H1 (cell line): ENCODE data around the gene SMARCC2. TPM values are rescaled to one million over a fixed set of nuclear protein-coding genes. Genes with fewer than 3 reads are reported as not detected.

Experiments
- CTCF ChIA-PET: fragments of 300-600 bp; sonication (Branson Sonifier 250); formaldehyde crosslinking; loops from one replicate; lab custom pipeline; 2021; ENCODE audit not compliant: partially characterized antibody; lab: Charles Lee
- POLR2A ChIA-PET: fragments of 300-600 bp; sonication (Branson Sonifier 250); formaldehyde crosslinking; loops from one replicate; lab custom pipeline; 2021; ENCODE audit warnings: inconsistent platforms; ENCODE audit not compliant: partially characterized antibody; lab: Charles Lee
- DNase-seq, 2 experiments: peaks; one replicate each; pipeline versions ENCODE4 v3.0.0 to v3.0.0-alpha.2; 2010 to 2022; ENCODE audit warnings: low spot score in 2 of 2, low read depth in 1 of 2, mixed read lengths in 1 of 2
- FAIRE-seq: peaks from 2 replicates; lab custom pipeline; 2011; peaks lifted over from hg19 to GRCh38; lab: Jason Lieb, UNC
- H2AFZ ChIP-seq: 2 replicates; pipeline ENCODE4 v1.8.1; 2012; ENCODE audit warnings: low read length, inconsistent platforms
- H2AK5ac ChIP-seq: 2 replicates; pipeline ENCODE4 v1.6.1; 2013; ENCODE audit warnings: low read depth, low read length
- H2BK120ac ChIP-seq: replicated peaks from 2 replicates; pipeline ENCODE3; 2013; ENCODE audit warnings: low read depth, low read length, inconsistent platforms
- H2BK12ac ChIP-seq: 2 replicates; pipeline ENCODE4 v1.6.1; 2013; ENCODE audit warnings: low read depth, low read length
- H2BK15ac ChIP-seq: 2 replicates; pipeline ENCODE4 v1.6.1; 2013; ENCODE audit warnings: low read length
- H2BK20ac ChIP-seq: 2 replicates; pipeline ENCODE4 v1.6.1; 2013; ENCODE audit warnings: low read length
- H2BK5ac ChIP-seq: 2 replicates; pipeline ENCODE4 v1.6.1; 2013; ENCODE audit warnings: low read depth, low read length
- H3K14ac ChIP-seq: 2 replicates; pipeline ENCODE4 v1.6.1; 2013; ENCODE audit warnings: inconsistent platforms; ENCODE audit not compliant: insufficient read length
- H3K18ac ChIP-seq: 2 replicates; pipeline ENCODE4 v1.6.1; 2013; ENCODE audit warnings: low read length; ENCODE audit errors: extremely low read depth
- H3K23ac ChIP-seq: 2 replicates; pipeline ENCODE4 v1.6.1; 2013; ENCODE audit warnings: inconsistent platforms; ENCODE audit not compliant: insufficient read length
- H3K23me2 ChIP-seq: 2 replicates; pipeline ENCODE4 v1.6.1; 2013; ENCODE audit warnings: low read depth, low read length
- H3K27ac ChIP-seq: 2 replicates; pipeline ENCODE4 v1.6.1; 2011; ENCODE audit warnings: low read depth, low read length, inconsistent platforms
- H3K27me3 ChIP-seq, 4 experiments: replicated peaks in 1 of 4; 1 replicate in 1 of 4; 2 replicates in 3 of 4; pipeline versions ENCODE4 v1.6.1 to v1.8.1; 2011 to 2013; ENCODE audit warnings: low read length in 3 of 4, mild to moderate bottlenecking in 3 of 4, inconsistent platforms in 2 of 4, mixed read lengths in 2 of 4, moderate library complexity in 1 of 4; ENCODE audit not compliant: control insufficient read depth in 3 of 4, insufficient read depth in 3 of 4; ENCODE audit errors: extremely low read depth in 1 of 4
- H3K36me3 ChIP-seq, 4 experiments: 2 replicates each; pipeline versions ENCODE4 v1.6.1 to v1.8.1; 2011 to 2013; ENCODE audit warnings: mild to moderate bottlenecking in 4 of 4, low read length in 3 of 4, moderate library complexity in 2 of 4, control low read depth in 1 of 4, inconsistent platforms in 1 of 4; ENCODE audit not compliant: insufficient read depth in 4 of 4, control insufficient read depth in 2 of 4
- H3K4ac ChIP-seq: replicated peaks from 2 replicates; pipeline ENCODE3; 2013; ENCODE audit warnings: low read length, low read depth, mixed read lengths, inconsistent platforms; ENCODE audit not compliant: insufficient read length
- H3K4me1 ChIP-seq, 4 experiments: replicated peaks in 1 of 4; 1 replicate in 1 of 4; 2 replicates in 3 of 4; pipeline versions ENCODE4 v1.6.1 to v1.8.1; 2011 to 2013; ENCODE audit warnings: low read length in 3 of 4, inconsistent platforms in 2 of 4, mixed read lengths in 1 of 4; ENCODE audit not compliant: insufficient read depth in 4 of 4, control insufficient read depth in 3 of 4
- H3K4me2 ChIP-seq, 2 experiments: 2 replicates each; pipeline versions ENCODE4 v1.6.1 to v1.8.1; 2011 to 2013; ENCODE audit warnings: low read depth in 2 of 2, low read length in 2 of 2, control low read depth in 1 of 2, inconsistent platforms in 1 of 2, mild to moderate bottlenecking in 1 of 2; ENCODE audit not compliant: insufficient read depth in 1 of 2
- H3K4me3 ChIP-seq, 4 experiments: fragments of 200-600, 300-600 bp in 1 of 4; sonication (generic), shearing (Covaris generic), sonication (Bioruptor Twin) in 1 of 4; 2 replicates each; pipeline versions ENCODE4 v1.5.1 to v1.8.1; 2011 to 2016; ENCODE audit warnings: low read length in 4 of 4, low read depth in 3 of 4, control low read depth in 2 of 4, inconsistent platforms in 2 of 4, mild to moderate bottlenecking in 2 of 4, mixed read lengths in 1 of 4, moderate library complexity in 1 of 4; ENCODE audit not compliant: insufficient read depth in 2 of 4; ENCODE audit errors: extremely low read depth in 1 of 4
- H3K56ac ChIP-seq: replicated peaks from 2 replicates; pipeline ENCODE3; 2013; ENCODE audit warnings: low read depth, mild to moderate bottlenecking, mixed read lengths, low read length, inconsistent platforms; ENCODE audit not compliant: insufficient read length
- H3K79me1 ChIP-seq: 2 replicates; pipeline ENCODE4 v1.6.1; 2013; ENCODE audit warnings: low read depth, low read length, control low read depth
- H3K79me2 ChIP-seq, 2 experiments: 2 replicates each; pipeline versions ENCODE4 v1.6.1 to v1.8.1; 2012 to 2013; ENCODE audit warnings: low read length in 2 of 2, mild to moderate bottlenecking in 2 of 2, inconsistent platforms in 1 of 2; ENCODE audit not compliant: insufficient read depth in 2 of 2, control insufficient read depth in 1 of 2
- H3K9ac ChIP-seq, 4 experiments: replicated peaks in 1 of 4; 1 replicate in 1 of 4; 2 replicates in 3 of 4; pipeline versions ENCODE4 v1.6.1 to v1.8.1; 2011 to 2013; ENCODE audit warnings: low read depth in 3 of 4, low read length in 3 of 4, control low read depth in 2 of 4, mild to moderate bottlenecking in 2 of 4, moderate library complexity in 2 of 4, inconsistent platforms in 1 of 4; ENCODE audit errors: extremely low read depth in 1 of 4
- H3K9me3 ChIP-seq, 2 experiments: 2 replicates each; pipeline versions ENCODE4 v1.6.1 to v1.8.1; 2012 to 2013; ENCODE audit warnings: mild to moderate bottlenecking in 2 of 2, moderate library complexity in 2 of 2, control low read depth in 1 of 2, inconsistent platforms in 1 of 2, low read depth in 1 of 2, low read length in 1 of 2, mixed read lengths in 1 of 2; ENCODE audit not compliant: insufficient read depth in 2 of 2
- H4K20me1 ChIP-seq, 2 experiments: replicated peaks in 1 of 2; 2 replicates each; pipeline versions ENCODE3 to v1.8.1; 2011 to 2013; ENCODE audit warnings: inconsistent platforms in 2 of 2, low read length in 2 of 2, mild to moderate bottlenecking in 1 of 2; ENCODE audit not compliant: insufficient read depth in 2 of 2, control insufficient read depth in 1 of 2
- H4K5ac ChIP-seq: 2 replicates; pipeline ENCODE4 v1.6.1; 2013; ENCODE audit warnings: low read length, low read depth, mixed read lengths, inconsistent platforms; ENCODE audit not compliant: insufficient read length
- H4K8ac ChIP-seq: 2 replicates; pipeline ENCODE4 v1.8.0; 2013; ENCODE audit warnings: mild to moderate bottlenecking, moderate library complexity, low read length, inconsistent platforms; ENCODE audit not compliant: insufficient read depth; ENCODE audit errors: extremely low read depth
- H4K91ac ChIP-seq: replicated peaks from 2 replicates; pipeline ENCODE3; 2013; ENCODE audit warnings: low read length, mixed read lengths, inconsistent platforms; ENCODE audit not compliant: insufficient read length
- BCL11A ChIP-seq, 2 experiments: IDR thresholded peaks; one replicate each; pipeline ENCODE4 v1.6.1; 2011; ENCODE audit warnings: low read depth in 2 of 2, low read length in 2 of 2, mild to moderate bottlenecking in 2 of 2
- EGR1 ChIP-seq: IDR thresholded peaks from 2 replicates; pipeline ENCODE4 v1.6.1; 2011; ENCODE audit warnings: low read depth, low read length, borderline replicate concordance
- GABPA ChIP-seq: IDR thresholded peaks from 2 replicates; pipeline ENCODE4 v1.6.1; 2011; ENCODE audit warnings: mild to moderate bottlenecking, low read length, moderate library complexity, borderline replicate concordance; ENCODE audit not compliant: insufficient read depth
- POLR2A ChIP-seq, 2 experiments: IDR thresholded peaks; 1 replicate in 1 of 2; 2 replicates in 1 of 2; pipeline ENCODE4 v1.6.1; 2011; ENCODE audit warnings: low read depth in 2 of 2, low read length in 2 of 2, mild to moderate bottlenecking in 2 of 2; ENCODE audit errors: control extremely low read depth in 1 of 2
- TAF1 ChIP-seq: IDR thresholded peaks from 2 replicates; pipeline ENCODE4 v1.6.1; 2011; ENCODE audit warnings: mild to moderate bottlenecking, low read depth, low read length
- TBP ChIP-seq: IDR thresholded peaks from 2 replicates; pipeline ENCODE4 v1.6.1; 2011; ENCODE audit warnings: low read depth, low read length, improper control_type of control experiment
- WGBS, 2 experiments: shearing (Covaris generic) in 1 of 2; methylation state at CpG; one replicate each; pipeline versions ENCODE4 v1.1.6 to v1.1.7; 2013 to 2015; ENCODE audit warnings: low lambda C conversion rate in 2 of 2, mixed read lengths in 2 of 2, inconsistent platforms in 1 of 2, low coverage in 1 of 2, missing lambda C conversion rate in 1 of 2; ENCODE audit not compliant: insufficient replicate concordance in 2 of 2, insufficient coverage in 1 of 2, insufficient read length in 1 of 2; ENCODE audit errors: extremely low coverage in 1 of 2, missing lambda C conversion rate in 1 of 2; 5-methylcytosine and 5-hydroxymethylcytosine counted together
- polyA plus RNA-seq, 7 experiments: library from polyadenylated mRNA; depleted of rRNA in 3 of 7; stranded (reverse) in 5 of 7; unstranded in 2 of 7; fragments of >200 nt in 5 of 7; fragments of 200-250 nt in 2 of 7; gene quantifications; 1 replicate in 5 of 7; 2 replicates in 1 of 7; 4 replicates in 1 of 7; pipeline versions ENCODE4 v1.2.1 to v1.2.3, GENCODE V29; 2011 to 2013; ENCODE audit warnings: missing spikeins in 2 of 7, mixed read lengths in 2 of 7
- total RNA-seq: library from RNA; stranded (reverse); fragmentation: NEBNext Ultra II Directional; extraction: Animal tissue kit (Norgen Biotek cat#: 25700); gene quantifications from 2 replicates; pipeline ENCODE4 v1.2.1, GENCODE V29; 2021

Gene SMARCC2
- total and polyA plus RNA-seq, 2 of the 8 experiments (the other 6 are each of a cell fraction or from before 2014, with no cell fraction given) = 33.9 to 78.5 TPM

- no peak overlapping the region for H3K4ac ChIP-seq
- no peak overlapping the region for H4K91ac ChIP-seq
- no peak overlapping the region for H3K14ac ChIP-seq
- ChIA-PET CTCF (interaction anchor here (0.6 to 5.4 kb wide), 8 partner anchors 10 to 1324 kb away, joined by 3 to 46 read pairs (median 6); partner anchors contain the start of genes ANKRD52 and ZC3H10), POLR2A (interaction anchor here (0.7 to 5.3 kb wide), 8 partner anchors 12 to 93 kb away, joined by 3 to 161 read pairs (median 12); partner anchors contain the start of genes MYL6B, PA2G4, RNF41 and RPL41)
- peaks cover 0 to 13% (median 5%) of the 10 kb centered on the region in 4 experiments; a peak in 5 of 7 replicates for H3K4me1 ChIP-seq
- H2BK120ac ChIP-seq = no peak overlapping the region
- H3K36me3 ChIP-seq = peaks cover 11 to 40% (median 34%) of the 10 kb centered on the region in 4 experiments
- no peak overlapping the region for H2AK5ac ChIP-seq
- DNase-seq = peak in 1 of 2 experiments; percentile 72
- H2BK15ac ChIP-seq = peak overlapping the region; percentile 33; the same call in 1 of the 2 replicates
- H3K9me3 ChIP-seq = no peaks in the 10 kb centered on the region; a peak in 1 of 4 replicates
- TF ChIP-seq TBP (0 out of 2 replicates have a peak, but pooled peaks have one; percentile 11), EGR1 (peak; percentile 91; the same call in 1 of the 2 replicates), POLR2A (IDR thresholded peaks at IDR 0.05; ENCODE audit: control extremely low read depth in 1 of 2, low read depth in 2 of 2, low read length in 2 of 2) (peak in 1 of 2 experiments; percentile 48; a peak in 1 of 3 replicates), BCL11A (IDR thresholded peaks at IDR 0.05; ENCODE audit: low read depth in 2 of 2, low read length in 2 of 2) (no peak), TAF1 (peak; percentile 61), GABPA (no peak)
- H4K20me1 ChIP-seq = peaks cover 0 to 2% of the 10 kb centered on the region in 2 experiments
- H3K27me3 ChIP-seq = no peaks in the 10 kb centered on the region
- H2BK5ac ChIP-seq = 0 out of 2 replicates have a peak overlapping the region, but pooled peaks have one; percentile 90
- peak overlapping the region; percentile 96 to 98 for H3K4me2 ChIP-seq
- peaks cover 12% of the 10 kb centered on the region for H3K23me2 ChIP-seq
- no peak overlapping the region for H3K18ac ChIP-seq
- peaks cover 0 to 10% of the 10 kb centered on the region in 2 experiments; a peak in 1 of 4 replicates for H3K79me2 ChIP-seq
- H4K5ac ChIP-seq = no peak overlapping the region
- peak overlapping the region; percentile 79 to 95 (median 90) for H3K4me3 ChIP-seq
- H3K79me1 ChIP-seq = no peaks in the 10 kb centered on the region
- H3K56ac ChIP-seq = no peak overlapping the region
- H2AFZ ChIP-seq = no peak overlapping the region
- no peak overlapping the region for H2BK12ac ChIP-seq
- H3K23ac ChIP-seq = no peak overlapping the region
- H3K27ac ChIP-seq = no peak overlapping the region
- peak overlapping the region; percentile 92 to 93 (median 92) for H3K9ac ChIP-seq
- H4K8ac ChIP-seq = no peak overlapping the region; the same call in 1 of the 2 replicates
- WGBS, 2 experiments = 9% methylated on average over 24 of the region's 29 CpGs; no CpG with 5 or more reads in 1 of the 2 experiments
- H2BK20ac ChIP-seq = no peak overlapping the region
- FAIRE-seq = no peak
Measured at GRCh38 chr12:56129206-56129941, 59.9 kb downstream of the SMARCC2 start.
